Femur (tissue), 1 donor: Measurements from ENCODE around the gene DTNBP1.

Experiments
- DNase-seq: peaks from one replicate; pipeline ENCODE4 v3.0.0-alpha.2; 2017

DTNBP1 gene

DNA sequence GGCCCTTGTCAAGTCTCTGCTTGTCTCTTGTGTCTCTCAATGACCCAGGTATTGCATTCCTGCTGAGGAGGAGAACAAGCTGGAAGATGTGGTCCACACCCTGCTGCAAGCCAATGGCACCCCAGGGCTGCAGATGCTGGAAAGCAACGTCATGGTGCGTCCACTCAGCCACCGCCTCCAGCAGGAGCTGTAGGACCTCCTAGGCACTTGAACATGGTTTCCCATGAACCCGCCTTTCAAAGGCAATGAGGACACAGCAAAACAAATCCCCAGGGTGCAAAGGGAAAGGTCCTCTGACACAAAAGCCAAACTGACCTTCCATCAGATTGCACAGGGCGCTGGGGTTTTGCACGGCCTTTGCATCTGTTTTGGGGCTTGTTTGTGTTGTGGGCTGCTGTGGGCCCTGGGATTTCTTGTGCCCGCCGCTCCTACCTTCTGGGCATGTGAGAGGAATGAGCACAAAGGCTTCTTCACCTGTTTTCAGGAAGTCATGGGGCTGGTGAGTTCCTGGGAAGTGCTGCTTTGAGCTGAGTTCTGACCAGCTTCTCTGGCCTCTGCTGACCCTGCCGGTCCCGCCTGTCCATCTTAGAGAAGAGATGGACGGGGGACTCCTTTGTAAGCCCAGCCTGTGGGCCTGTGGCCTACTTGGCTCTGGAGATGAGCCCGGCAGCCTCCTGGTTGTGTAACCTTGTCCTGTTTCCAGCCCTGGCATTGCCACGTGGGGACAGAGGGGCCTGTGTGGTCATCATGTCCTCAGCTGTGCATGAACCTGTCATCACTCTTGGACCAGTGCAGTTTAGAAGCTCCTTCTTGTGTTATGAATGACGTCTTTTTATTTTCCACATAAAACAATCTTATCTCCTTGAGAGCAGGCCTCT, 151.3 kb downstream of the DTNBP1 start:
- DNase-seq, result no peak

DNA sequence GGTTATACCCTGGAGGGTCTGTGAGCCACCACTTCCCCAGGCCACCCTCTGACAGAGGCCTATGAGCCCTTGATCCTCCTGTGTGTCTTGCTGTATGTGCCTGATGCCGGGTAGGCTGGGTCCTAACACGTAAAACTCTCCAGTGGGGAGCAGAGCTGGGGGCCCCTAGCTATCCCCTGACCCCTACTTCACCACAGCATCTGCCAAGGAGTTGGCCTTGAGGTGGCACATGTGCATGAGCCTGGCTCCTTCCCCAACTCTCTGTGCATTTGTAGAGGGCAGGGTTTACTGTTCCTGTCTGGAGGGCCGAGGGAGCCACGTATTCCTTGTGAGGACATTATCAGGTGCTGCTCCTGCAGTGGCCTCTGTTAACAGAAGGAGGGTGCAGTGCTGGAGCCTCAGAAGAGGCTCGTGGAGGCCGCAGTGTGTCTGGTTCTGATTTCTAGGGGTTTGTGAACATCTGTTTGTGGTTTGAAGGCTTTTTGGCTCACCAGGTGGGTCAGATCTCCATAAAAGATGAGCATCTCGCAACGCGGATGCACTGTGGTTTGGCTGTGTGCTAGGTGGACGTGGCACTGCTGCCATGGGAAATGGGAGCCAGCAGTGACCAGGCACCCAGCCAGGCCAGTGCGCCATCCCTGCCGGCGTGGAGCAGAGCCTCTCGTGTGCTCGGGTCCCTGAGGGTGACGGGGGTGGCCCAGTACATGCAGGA, 152.1 kb downstream of the DTNBP1 start:
- DNase-seq, result no peak

DNA sequence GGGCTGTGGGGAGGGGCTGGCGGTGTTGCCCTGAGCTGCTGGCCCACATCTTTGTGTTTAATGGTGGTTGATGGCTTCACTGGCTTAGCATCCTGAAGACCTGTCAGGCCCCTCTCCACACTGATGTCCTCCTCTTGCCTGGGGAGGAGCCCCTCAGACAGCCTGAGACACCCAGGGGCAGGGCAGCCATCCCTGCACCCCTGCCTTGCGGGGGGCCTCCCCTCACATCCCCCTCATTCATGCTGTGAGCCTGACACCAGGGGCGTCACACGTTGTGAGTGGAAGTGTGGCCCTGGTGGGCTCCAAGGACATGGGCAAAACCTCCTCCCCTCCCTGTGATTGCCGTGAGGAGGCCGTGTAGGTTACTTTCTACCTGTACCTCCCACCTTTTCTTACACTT, 152.7 kb downstream of the DTNBP1 start:
- no peak for DNase-seq

DNA sequence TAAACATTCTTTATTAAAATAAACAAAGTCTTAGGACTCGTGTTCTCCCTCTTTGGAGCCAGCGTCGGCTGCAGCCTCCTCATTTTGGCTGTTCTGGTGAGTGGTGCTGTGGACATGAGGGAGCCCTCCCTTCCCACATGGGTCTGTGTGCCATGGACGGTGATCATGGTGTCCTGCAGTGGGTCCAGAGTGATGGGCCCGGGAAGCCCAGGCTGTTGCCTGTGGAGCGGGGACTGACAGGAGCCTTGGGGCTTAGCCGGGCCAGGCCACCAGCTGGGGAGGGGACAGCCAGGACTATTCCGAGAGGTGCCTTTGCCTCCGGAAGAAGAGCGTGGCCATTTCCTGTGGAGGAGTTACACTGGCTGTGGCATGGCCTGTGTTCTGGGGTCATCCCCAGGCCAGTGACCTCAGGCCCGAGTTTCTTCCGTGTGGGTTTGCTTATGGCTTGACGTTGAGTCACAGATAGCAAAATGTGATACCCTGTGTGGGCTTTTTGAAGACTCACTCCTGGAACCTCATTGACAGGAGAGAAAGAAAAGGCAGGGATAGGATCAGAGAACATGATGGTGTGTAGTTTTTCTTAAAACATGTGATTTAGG, 153.4 kb downstream of the DTNBP1 start:
- no peak for DNase-seq

DNA sequence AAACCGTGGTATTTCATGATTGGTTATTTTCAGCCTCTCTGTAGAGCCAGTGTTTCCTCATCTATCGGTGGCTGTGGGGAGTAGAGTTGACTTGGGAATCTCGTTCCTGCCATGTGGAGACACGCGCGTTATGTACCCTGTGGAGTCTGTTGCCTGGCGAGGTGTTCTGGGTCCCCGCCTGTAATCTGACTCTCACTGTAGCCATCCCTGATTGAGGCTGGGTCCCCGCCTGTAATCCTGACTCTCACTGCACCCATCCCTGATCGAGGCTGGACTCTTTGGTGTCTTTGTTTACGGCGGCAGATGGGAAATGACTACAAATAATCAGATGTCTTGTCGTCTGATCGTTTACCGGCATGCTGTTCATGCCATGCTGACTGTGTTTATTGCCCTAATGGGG, 153.9 kb downstream of the DTNBP1 start:
- DNase-seq, result no peak

DNA sequence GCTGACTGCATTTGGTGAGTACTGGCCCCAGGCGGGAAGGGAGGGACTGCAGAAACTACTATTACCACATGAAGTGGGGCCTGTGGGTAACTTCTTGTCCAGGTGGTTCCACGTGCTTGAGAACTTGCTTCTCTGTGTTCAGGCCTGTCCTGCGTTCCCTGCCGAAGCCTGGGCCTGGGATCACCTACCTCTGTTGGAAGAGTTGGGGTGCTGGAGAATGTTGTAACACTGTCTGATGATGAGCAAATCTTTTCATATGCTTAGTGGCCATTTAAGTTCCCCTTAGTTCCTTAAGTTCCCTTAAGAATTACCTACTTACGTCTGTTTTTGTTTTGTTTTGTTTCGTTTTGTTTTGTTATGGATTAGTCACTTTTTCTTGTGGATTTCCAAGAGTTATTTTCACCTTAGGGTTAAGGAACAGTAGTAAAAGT, 154.4 kb downstream of the DTNBP1 start:
- DNase-seq, result no peak

DNA sequence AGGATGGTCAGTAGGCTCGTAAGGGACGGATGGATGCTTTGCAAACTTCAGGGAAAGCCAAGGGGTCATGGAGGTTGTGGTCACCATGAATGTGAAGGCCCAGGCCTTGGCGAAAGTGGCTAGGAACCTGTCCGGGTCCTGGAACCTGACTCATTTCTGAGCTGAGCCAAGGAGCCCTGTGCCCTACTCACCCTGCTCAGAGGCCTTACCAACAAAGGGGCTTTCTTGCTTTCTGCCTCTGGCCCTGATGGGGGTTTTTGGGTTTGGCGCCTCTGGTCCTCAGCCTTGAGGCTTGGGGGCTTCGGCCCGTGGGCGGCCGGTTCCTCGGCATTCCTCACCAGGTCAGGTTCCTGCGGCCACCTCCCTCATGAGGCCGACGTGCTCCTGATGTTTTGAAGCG, 155.1 kb downstream of the DTNBP1 start:
- DNase-seq, result no peak

DNA sequence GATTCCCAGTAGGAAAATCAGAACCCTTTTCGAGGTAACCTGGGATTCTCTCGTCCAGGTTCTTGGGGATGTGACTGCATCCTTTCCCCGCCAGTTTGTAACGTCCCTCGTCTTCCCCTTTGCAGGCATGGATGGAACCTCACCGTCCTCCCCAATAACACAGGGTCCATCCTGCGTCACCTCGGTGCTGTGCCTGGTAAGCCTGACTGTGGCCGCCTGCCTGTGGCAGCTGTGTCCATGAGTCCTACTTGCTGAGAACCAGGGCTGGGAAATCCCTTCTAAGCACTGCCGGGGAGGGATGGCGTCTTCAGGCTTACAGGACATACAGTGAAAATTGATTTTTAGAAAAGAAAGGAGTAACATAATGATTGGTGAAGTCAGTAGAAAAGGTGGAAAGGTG, 155.6 kb downstream of the DTNBP1 start:
- DNase-seq, result no peak

DNA sequence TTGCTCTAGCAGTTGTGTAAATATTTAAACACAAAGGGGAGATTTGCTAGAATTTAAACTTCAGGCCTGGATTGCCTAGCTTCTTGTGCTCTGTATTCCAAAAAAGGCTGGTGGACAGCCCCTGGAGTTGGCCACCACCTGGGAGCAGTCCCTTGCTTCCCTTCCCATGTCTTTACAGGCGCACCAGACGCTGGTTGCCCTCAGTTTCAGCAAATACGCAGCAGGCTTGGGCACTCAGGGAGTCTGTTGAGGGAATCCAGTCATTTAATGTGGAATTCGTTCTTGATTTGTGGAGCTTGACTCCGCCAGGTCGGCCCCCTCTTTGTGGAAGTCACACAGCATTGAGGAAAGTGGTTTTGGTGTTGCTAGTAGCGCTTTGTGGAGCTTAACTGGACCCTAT, 156.8 kb downstream of the DTNBP1 start:
- DNase-seq, result no peak

DNA sequence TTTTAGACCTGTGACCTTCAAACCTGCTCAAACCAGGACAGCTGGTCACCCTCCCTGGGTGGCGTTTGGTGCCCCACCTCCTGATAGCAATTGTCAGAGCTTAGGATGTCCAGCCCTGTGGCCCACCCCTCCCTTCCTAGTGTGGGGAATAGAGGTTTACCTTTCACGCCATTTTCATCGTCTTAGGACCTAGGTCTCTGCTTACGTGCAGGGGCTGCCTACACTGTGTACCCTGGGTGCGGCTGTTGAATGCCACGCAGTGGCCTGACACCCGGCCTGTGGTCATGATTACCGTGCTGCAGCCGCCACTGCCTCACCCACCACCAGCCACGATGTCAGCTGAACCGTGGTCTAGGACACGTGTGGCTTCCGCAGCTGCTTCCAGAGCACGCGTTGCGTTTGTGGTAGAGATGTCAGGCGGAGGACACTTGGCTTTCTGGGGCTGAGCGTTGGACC, 157.3 kb downstream of the DTNBP1 start:
- DNase-seq, result peak; percentile 62

DNA sequence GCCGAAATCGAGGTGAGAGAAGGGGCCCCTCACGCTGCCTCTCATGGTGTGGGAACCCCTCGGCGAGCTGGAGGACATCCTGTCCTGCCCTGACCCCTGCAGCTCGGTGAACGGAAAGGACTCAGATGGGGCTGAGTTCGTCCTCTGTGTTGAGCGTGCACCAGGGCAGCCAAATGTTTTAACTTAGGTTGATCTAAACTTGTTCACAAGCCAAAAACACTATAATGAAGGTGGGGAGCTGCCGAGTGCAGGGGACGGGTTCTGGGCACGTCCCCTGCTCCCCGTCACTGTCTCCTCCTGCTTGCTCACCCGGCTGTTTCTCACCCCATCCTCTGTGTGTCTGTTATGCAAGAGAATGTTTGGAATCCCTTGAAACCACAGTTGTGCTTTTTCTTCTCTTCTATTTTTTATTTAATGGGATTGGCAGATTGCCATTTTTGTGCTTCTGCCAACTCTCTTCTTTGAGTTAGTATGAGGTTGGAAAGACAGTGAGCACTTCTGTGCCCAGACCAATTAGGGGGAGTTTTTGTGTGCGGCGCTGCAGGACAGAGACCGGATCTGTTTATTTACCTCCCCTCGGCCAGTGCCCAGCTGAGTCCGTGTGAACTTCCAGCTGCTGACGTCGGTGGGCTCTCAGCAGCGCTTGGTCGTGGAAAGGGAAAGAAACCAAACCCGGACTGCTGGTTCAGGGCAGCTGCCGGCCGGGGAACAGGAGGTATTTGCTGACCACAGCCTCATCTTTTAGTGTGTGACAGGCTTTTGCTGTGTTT, 158.1 kb downstream of the DTNBP1 start:
- DNase-seq, result peak; percentile 91

DNA sequence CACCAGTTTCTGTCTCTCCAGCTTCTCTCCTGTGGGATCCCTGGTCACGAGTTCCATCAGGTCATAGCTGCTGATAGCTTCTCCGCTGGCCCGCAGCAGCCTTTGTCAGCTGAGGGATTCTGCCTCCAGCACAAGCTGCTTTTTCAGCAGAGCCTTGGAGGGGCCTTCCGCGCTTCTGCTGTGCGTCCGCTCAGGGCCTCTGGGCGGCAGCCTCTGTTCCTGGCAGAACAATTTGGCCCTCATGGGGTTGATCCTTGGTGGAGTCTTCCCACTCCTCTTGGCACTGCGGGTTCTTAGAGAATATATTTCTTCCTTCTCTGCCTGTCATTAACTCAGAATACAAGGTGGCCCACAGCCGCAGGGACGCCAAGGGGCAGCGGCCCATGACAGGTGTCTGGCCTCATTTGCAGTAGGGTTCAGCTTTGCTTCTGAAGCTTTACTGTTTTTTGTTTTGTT, 158.8 kb downstream of the DTNBP1 start:
- DNase-seq, result peak; percentile 60

DNA sequence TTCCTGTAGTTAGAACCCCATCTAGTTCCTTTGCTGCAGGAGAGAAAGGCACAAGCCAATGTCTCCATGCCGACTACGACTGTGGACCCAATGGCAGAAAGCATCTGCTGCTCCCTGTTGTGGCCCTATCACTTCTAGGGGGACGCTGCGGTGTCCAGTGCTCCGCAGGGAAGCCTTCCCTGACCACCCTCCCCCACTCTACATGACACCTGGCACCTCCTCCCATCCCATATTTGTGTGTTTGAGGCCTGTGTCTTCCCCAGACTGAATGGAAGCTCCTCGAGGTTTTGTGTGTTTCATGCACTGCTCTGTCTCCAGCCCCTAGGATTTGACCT, 159.5 kb downstream of the DTNBP1 start:
- DNase-seq, result no peak

DNA sequence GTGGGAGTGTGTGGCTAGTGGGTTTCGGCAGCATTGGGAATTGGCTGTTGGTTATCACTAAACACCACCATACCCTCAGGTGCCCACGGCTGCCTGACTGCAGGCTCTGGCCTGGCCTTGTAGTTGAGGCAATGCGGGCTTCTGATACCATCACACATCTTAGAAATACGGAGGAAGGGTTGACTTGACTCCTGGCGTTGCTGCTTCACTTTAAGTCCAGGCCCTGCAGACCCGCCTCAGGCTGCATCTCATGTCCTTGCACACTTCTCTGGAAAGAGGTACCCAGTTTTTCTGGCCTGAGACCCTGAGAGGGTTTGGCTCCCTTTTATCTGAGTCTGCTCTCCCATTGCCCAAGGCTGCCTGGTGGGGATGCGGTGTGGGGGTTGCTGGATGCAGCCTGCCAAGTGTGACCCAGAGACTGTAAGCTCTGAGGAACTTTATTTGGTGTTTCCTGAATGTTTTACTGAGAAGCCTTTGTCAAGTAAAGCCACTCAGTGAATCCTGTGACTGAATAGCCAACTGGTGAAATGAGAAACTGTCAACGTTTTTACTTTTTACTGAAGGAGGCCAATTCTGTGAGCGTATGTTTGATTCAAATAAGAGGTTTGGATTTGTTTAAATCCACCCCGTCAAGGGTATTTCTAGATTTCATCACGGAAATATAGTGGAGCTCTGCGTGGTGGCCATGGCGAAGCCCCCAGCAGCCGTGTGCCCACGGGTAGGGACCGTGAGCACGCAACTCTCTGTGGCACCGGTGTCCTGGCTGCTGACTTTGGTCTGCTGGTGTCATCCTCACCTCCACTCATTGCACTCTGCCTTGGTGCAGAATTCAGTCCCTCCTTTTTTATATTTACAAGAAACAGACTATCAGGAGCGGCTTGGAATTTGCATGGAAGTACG, 160.1 kb downstream of the DTNBP1 start:
- no peak for DNase-seq

DNA sequence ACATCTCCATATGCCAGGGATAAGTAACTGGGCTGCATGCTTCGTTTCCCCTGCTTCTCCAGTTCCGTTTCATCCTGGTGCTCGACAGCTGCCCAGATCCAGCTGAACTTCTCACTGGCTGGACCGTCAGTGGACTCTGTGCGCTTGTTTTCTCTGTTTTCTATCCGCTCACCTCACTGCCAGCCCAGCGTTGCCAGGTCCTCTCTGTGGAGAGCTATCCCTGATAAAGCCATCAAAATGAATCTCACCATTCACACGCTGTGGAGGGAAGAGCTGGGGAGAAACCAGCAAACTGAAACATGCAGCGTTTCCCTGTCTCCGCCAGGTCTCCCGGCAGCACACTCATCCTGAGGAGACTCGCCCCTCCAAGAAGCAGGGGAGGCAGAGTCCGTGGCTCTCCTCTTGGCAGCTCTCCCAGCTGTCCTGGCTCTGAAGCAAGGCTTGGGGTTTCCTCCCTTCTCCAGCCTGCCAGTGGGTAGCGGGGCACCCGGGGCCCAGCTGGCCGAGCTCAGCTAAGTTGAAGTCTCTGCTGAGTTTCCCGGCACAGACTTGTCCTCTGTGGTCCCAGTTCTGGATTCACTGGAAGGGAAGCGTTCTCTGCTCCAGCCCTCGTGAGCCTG, 160.9 kb downstream of the DTNBP1 start:
- peak; percentile 87 for DNase-seq

DNA sequence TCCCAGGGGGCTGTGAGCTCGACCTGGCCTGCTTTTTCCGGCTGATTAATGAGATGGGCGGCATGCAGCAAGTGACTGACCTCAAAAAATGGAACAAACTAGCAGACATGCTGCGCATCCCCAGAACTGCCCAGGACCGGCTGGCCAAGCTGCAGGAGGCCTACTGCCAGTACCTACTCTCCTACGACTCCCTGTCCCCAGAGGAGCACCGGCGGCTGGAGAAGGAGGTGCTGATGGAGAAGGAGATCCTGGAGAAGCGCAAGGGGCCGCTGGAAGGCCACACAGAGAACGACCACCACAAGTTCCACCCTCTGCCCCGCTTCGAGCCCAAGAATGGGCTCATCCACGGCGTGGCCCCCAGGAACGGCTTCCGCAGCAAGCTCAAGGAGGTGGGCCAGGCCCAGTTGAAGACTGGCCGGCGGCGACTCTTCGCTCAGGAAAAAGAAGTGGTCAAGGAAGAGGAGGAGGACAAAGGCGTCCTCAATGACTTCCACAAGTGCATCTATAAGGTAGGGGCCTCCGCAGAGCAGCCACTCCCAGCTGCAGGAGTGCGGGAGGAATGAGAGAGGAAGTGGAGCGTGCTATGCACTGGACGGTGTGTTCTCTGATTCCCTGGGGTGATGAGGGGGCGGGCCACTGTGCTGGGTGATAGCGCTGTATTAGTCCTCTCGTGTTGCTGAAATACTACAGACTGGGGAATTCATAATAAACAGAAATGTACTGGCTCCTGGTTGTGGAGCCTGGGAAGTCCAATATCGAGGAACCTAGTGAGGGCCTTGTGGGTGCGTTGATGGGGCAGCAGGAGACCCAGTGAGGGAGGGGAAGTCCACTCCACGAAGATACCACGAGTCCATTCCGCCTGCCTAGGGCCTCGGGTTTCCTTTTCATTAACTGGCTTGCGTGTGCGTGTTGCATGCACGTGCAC, 161.7 kb downstream of the DTNBP1 start:
- no peak for DNase-seq

DNA sequence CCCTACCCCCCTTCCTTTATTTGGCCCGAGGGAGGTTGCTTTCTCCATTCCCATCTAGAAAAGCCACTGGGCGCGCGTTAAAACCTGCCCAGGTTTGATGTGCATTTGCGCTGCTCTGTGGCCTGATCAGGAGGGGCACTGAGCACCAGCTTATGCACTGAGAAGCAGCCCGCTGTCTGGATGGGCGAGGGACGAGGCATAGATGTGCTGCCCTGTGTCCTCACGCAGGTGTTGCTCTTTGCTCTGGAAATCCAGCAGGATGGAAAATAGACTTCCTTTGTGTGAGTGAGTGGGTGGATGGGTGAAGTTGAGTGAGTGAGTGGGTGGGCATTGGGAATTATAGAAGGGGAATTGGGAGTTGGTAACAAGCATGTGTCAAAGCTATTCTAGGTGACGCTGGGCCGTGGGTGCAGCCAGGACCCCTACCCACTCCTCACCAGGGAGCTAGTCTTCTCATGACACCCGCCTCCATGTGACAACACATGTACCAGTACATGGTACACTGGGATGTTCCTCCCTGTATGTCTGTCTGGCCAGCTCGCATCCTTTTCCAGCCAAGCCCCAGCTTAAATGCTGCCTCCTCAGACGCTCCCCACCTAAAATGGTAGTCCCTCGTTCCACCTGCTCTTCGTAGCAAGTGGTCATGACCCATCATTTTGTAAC, 162.6 kb downstream of the DTNBP1 start:
- no peak for DNase-seq

DNA sequence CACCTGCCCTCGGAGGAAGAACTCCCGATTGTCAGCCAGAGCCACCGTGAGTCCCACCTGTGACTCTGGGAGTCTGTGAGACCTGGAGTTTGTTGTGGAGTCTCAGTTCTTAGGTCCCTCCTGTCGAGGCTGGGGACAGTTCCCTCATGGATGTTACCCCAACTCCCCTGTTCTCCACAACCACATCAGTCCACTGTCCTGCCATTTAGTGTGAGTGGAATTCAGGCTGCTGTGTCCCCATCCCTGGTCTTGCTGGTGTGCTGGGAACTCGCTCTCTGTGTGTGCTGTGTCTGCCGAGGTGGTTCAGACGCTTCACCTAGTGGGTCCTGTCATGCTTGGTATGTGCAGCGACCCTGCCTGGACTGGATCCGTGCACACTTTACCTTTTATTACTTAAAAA, 163.2 kb downstream of the DTNBP1 start:
- no peak for DNase-seq

DNA sequence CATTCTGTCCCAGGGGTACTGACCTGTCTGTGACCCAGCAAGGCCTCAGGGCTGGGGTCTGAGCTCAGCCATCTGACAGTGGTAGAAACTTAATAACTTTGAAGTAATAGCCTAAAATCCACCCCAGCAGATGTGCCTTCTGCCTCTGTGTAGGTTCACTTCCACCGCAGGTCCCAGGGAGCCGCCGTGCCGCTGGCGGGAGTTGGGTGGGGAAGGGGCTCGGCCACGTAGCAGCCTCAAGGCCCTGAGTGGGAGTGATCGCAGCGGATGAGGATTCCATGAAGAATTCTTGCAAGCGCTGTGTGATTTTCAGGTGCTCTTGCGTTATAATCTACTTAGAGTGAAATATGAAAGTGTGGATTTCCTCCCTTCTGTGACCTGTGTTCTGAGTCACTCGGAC, 163.7 kb downstream of the DTNBP1 start:
- no peak for DNase-seq

DNA sequence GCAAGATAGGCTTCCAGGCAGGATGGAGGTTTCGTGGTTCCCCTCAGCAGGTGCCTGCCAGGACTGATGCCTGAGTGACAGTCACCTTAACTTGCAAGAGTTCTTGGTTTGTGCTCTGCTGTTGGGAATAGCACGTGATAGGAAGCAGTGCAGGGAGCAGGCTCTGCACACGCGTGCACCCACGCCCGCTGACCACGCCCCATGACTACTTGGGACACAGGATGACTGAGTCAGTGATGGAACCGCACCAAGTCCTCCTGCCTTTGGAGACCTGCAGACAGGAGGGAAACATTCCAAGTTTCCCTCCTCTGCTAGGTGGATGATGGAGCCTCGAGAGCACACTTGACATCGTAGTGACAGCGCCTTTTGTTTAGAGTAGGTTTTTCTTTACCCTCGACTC, 164.2 kb downstream of the DTNBP1 start:
- DNase-seq, result no peak
